H1 (cell line): ENCODE measurements around the gene FMOD. TPM values are rescaled to one million over a fixed set of nuclear protein-coding genes. Genes with fewer than 3 reads are reported as not detected.

Experiments used
- CTCF ChIA-PET: fragments of 300-600 bp; sonication (Branson Sonifier 250); formaldehyde crosslinking; loops from one replicate; lab custom pipeline; 2021; ENCODE audit not compliant: partially characterized antibody; lab: Charles Lee
- POLR2A ChIA-PET: fragments of 300-600 bp; sonication (Branson Sonifier 250); formaldehyde crosslinking; loops from one replicate; lab custom pipeline; 2021; ENCODE audit warnings: inconsistent platforms; ENCODE audit not compliant: partially characterized antibody; lab: Charles Lee
- DNase-seq, 2 experiments: peaks; one replicate each; pipeline versions ENCODE4 v3.0.0 to v3.0.0-alpha.2; 2010 to 2022; ENCODE audit warnings: low spot score in 2 of 2, low read depth in 1 of 2, mixed read lengths in 1 of 2
- FAIRE-seq: peaks from 2 replicates; lab custom pipeline; 2011; peaks lifted over from hg19 to GRCh38; lab: Jason Lieb, UNC
- H2AFZ ChIP-seq: 2 replicates; pipeline ENCODE4 v1.8.1; 2012; ENCODE audit warnings: low read length, inconsistent platforms
- H2AK5ac ChIP-seq: 2 replicates; pipeline ENCODE4 v1.6.1; 2013; ENCODE audit warnings: low read depth, low read length
- H2BK120ac ChIP-seq: replicated peaks from 2 replicates; pipeline ENCODE3; 2013; ENCODE audit warnings: low read depth, low read length, inconsistent platforms
- H2BK12ac ChIP-seq: 2 replicates; pipeline ENCODE4 v1.6.1; 2013; ENCODE audit warnings: low read depth, low read length
- H2BK15ac ChIP-seq: 2 replicates; pipeline ENCODE4 v1.6.1; 2013; ENCODE audit warnings: low read length
- H2BK20ac ChIP-seq: 2 replicates; pipeline ENCODE4 v1.6.1; 2013; ENCODE audit warnings: low read length
- H2BK5ac ChIP-seq: 2 replicates; pipeline ENCODE4 v1.6.1; 2013; ENCODE audit warnings: low read depth, low read length
- H3K14ac ChIP-seq: 2 replicates; pipeline ENCODE4 v1.6.1; 2013; ENCODE audit warnings: inconsistent platforms; ENCODE audit not compliant: insufficient read length
- H3K18ac ChIP-seq: 2 replicates; pipeline ENCODE4 v1.6.1; 2013; ENCODE audit warnings: low read length; ENCODE audit errors: extremely low read depth
- H3K23ac ChIP-seq: 2 replicates; pipeline ENCODE4 v1.6.1; 2013; ENCODE audit warnings: inconsistent platforms; ENCODE audit not compliant: insufficient read length
- H3K23me2 ChIP-seq: 2 replicates; pipeline ENCODE4 v1.6.1; 2013; ENCODE audit warnings: low read depth, low read length
- H3K27ac ChIP-seq: 2 replicates; pipeline ENCODE4 v1.6.1; 2011; ENCODE audit warnings: low read depth, low read length, inconsistent platforms
- H3K27me3 ChIP-seq, 4 experiments: replicated peaks in 1 of 4; 1 replicate in 1 of 4; 2 replicates in 3 of 4; pipeline versions ENCODE4 v1.6.1 to v1.8.1; 2011 to 2013; ENCODE audit warnings: low read length in 3 of 4, mild to moderate bottlenecking in 3 of 4, inconsistent platforms in 2 of 4, mixed read lengths in 2 of 4, moderate library complexity in 1 of 4; ENCODE audit not compliant: control insufficient read depth in 3 of 4, insufficient read depth in 3 of 4; ENCODE audit errors: extremely low read depth in 1 of 4
- H3K36me3 ChIP-seq, 4 experiments: 2 replicates each; pipeline versions ENCODE4 v1.6.1 to v1.8.1; 2011 to 2013; ENCODE audit warnings: mild to moderate bottlenecking in 4 of 4, low read length in 3 of 4, moderate library complexity in 2 of 4, control low read depth in 1 of 4, inconsistent platforms in 1 of 4; ENCODE audit not compliant: insufficient read depth in 4 of 4, control insufficient read depth in 2 of 4
- H3K4ac ChIP-seq: replicated peaks from 2 replicates; pipeline ENCODE3; 2013; ENCODE audit warnings: low read length, low read depth, mixed read lengths, inconsistent platforms; ENCODE audit not compliant: insufficient read length
- H3K4me1 ChIP-seq, 4 experiments: replicated peaks in 1 of 4; 1 replicate in 1 of 4; 2 replicates in 3 of 4; pipeline versions ENCODE4 v1.6.1 to v1.8.1; 2011 to 2013; ENCODE audit warnings: low read length in 3 of 4, inconsistent platforms in 2 of 4, mixed read lengths in 1 of 4; ENCODE audit not compliant: insufficient read depth in 4 of 4, control insufficient read depth in 3 of 4
- H3K4me2 ChIP-seq, 2 experiments: 2 replicates each; pipeline versions ENCODE4 v1.6.1 to v1.8.1; 2011 to 2013; ENCODE audit warnings: low read depth in 2 of 2, low read length in 2 of 2, control low read depth in 1 of 2, inconsistent platforms in 1 of 2, mild to moderate bottlenecking in 1 of 2; ENCODE audit not compliant: insufficient read depth in 1 of 2
- H3K4me3 ChIP-seq, 4 experiments: fragments of 200-600, 300-600 bp in 1 of 4; sonication (generic), shearing (Covaris generic), sonication (Bioruptor Twin) in 1 of 4; 2 replicates each; pipeline versions ENCODE4 v1.5.1 to v1.8.1; 2011 to 2016; ENCODE audit warnings: low read length in 4 of 4, low read depth in 3 of 4, control low read depth in 2 of 4, inconsistent platforms in 2 of 4, mild to moderate bottlenecking in 2 of 4, mixed read lengths in 1 of 4, moderate library complexity in 1 of 4; ENCODE audit not compliant: insufficient read depth in 2 of 4; ENCODE audit errors: extremely low read depth in 1 of 4
- H3K56ac ChIP-seq: replicated peaks from 2 replicates; pipeline ENCODE3; 2013; ENCODE audit warnings: low read depth, mild to moderate bottlenecking, mixed read lengths, low read length, inconsistent platforms; ENCODE audit not compliant: insufficient read length
- H3K79me1 ChIP-seq: 2 replicates; pipeline ENCODE4 v1.6.1; 2013; ENCODE audit warnings: low read depth, low read length, control low read depth
- H3K79me2 ChIP-seq, 2 experiments: 2 replicates each; pipeline versions ENCODE4 v1.6.1 to v1.8.1; 2012 to 2013; ENCODE audit warnings: low read length in 2 of 2, mild to moderate bottlenecking in 2 of 2, inconsistent platforms in 1 of 2; ENCODE audit not compliant: insufficient read depth in 2 of 2, control insufficient read depth in 1 of 2
- H3K9ac ChIP-seq, 4 experiments: replicated peaks in 1 of 4; 1 replicate in 1 of 4; 2 replicates in 3 of 4; pipeline versions ENCODE4 v1.6.1 to v1.8.1; 2011 to 2013; ENCODE audit warnings: low read depth in 3 of 4, low read length in 3 of 4, control low read depth in 2 of 4, mild to moderate bottlenecking in 2 of 4, moderate library complexity in 2 of 4, inconsistent platforms in 1 of 4; ENCODE audit errors: extremely low read depth in 1 of 4
- H3K9me3 ChIP-seq, 2 experiments: 2 replicates each; pipeline versions ENCODE4 v1.6.1 to v1.8.1; 2012 to 2013; ENCODE audit warnings: mild to moderate bottlenecking in 2 of 2, moderate library complexity in 2 of 2, control low read depth in 1 of 2, inconsistent platforms in 1 of 2, low read depth in 1 of 2, low read length in 1 of 2, mixed read lengths in 1 of 2; ENCODE audit not compliant: insufficient read depth in 2 of 2
- H4K20me1 ChIP-seq, 2 experiments: replicated peaks in 1 of 2; 2 replicates each; pipeline versions ENCODE3 to v1.8.1; 2011 to 2013; ENCODE audit warnings: inconsistent platforms in 2 of 2, low read length in 2 of 2, mild to moderate bottlenecking in 1 of 2; ENCODE audit not compliant: insufficient read depth in 2 of 2, control insufficient read depth in 1 of 2
- H4K5ac ChIP-seq: 2 replicates; pipeline ENCODE4 v1.6.1; 2013; ENCODE audit warnings: low read length, low read depth, mixed read lengths, inconsistent platforms; ENCODE audit not compliant: insufficient read length
- H4K8ac ChIP-seq: 2 replicates; pipeline ENCODE4 v1.8.0; 2013; ENCODE audit warnings: mild to moderate bottlenecking, moderate library complexity, low read length, inconsistent platforms; ENCODE audit not compliant: insufficient read depth; ENCODE audit errors: extremely low read depth
- H4K91ac ChIP-seq: replicated peaks from 2 replicates; pipeline ENCODE3; 2013; ENCODE audit warnings: low read length, mixed read lengths, inconsistent platforms; ENCODE audit not compliant: insufficient read length
- BRCA1 ChIP-seq: IDR thresholded peaks from 2 replicates; pipeline ENCODE4 v1.6.1; 2012; ENCODE audit warnings: low read depth, low read length, improper control_type of control experiment
- HDAC6 ChIP-seq: IDR thresholded peaks from one replicate; pipeline ENCODE4 v1.7.1; 2012; ENCODE audit warnings: low read depth, mild to moderate bottlenecking, inconsistent platforms, low read length, moderate library complexity
- JUN ChIP-seq: IDR thresholded peaks from 2 replicates; pipeline ENCODE4 v1.6.1; 2011; ENCODE audit warnings: low read depth, mild to moderate bottlenecking, improper control_type of control experiment, low read length
- KDM4A ChIP-seq: IDR thresholded peaks from one replicate; pipeline ENCODE4 v1.7.1; 2012; ENCODE audit warnings: low read depth, mild to moderate bottlenecking, moderate library complexity, low read length, inconsistent platforms; ENCODE audit not compliant: severe bottlenecking
- MAX ChIP-seq: IDR thresholded peaks from 2 replicates; pipeline ENCODE4 v1.6.1; 2012; ENCODE audit warnings: inconsistent platforms
- RXRA ChIP-seq: IDR thresholded peaks from 2 replicates; pipeline ENCODE4 v1.6.1; 2011; ENCODE audit warnings: low read depth, mild to moderate bottlenecking, low read length, moderate library complexity; ENCODE audit not compliant: insufficient read depth
- SIN3A ChIP-seq, 2 experiments: IDR thresholded peaks in 1 of 2; conservative IDR thresholded peaks in 1 of 2; 2 replicates each; pipeline ENCODE4 v1.6.1; 2011 to 2012; ENCODE audit warnings: low read length in 2 of 2, improper control_type of control experiment in 1 of 2, low read depth in 1 of 2, mild to moderate bottlenecking in 1 of 2
- WGBS, 2 experiments: shearing (Covaris generic) in 1 of 2; methylation state at CpG; one replicate each; pipeline versions ENCODE4 v1.1.6 to v1.1.7; 2013 to 2015; ENCODE audit warnings: low lambda C conversion rate in 2 of 2, mixed read lengths in 2 of 2, inconsistent platforms in 1 of 2, low coverage in 1 of 2, missing lambda C conversion rate in 1 of 2; ENCODE audit not compliant: insufficient replicate concordance in 2 of 2, insufficient coverage in 1 of 2, insufficient read length in 1 of 2; ENCODE audit errors: extremely low coverage in 1 of 2, missing lambda C conversion rate in 1 of 2; 5-methylcytosine and 5-hydroxymethylcytosine counted together
- polyA plus RNA-seq, 7 experiments: library from polyadenylated mRNA; depleted of rRNA in 3 of 7; stranded (reverse) in 5 of 7; unstranded in 2 of 7; fragments of >200 nt in 5 of 7; fragments of 200-250 nt in 2 of 7; gene quantifications; 1 replicate in 5 of 7; 2 replicates in 1 of 7; 4 replicates in 1 of 7; pipeline versions ENCODE4 v1.2.1 to v1.2.3, GENCODE V29; 2011 to 2013; ENCODE audit warnings: missing spikeins in 2 of 7, mixed read lengths in 2 of 7
- total RNA-seq: library from RNA; stranded (reverse); fragmentation: NEBNext Ultra II Directional; extraction: Animal tissue kit (Norgen Biotek cat#: 25700); gene quantifications from 2 replicates; pipeline ENCODE4 v1.2.1, GENCODE V29; 2021
- TF ChIP-seq, protein P1 (sequence below): IDR thresholded peaks from 2 replicates; pipeline ENCODE4 v1.6.1; 2012; ENCODE audit warnings: low read length, inconsistent platforms

The FMOD gene
- total and polyA plus RNA-seq, 2 of the 8 experiments (the other 6 are each of a cell fraction or from before 2014, with no cell fraction given): 0.17 to 0.32 TPM

DNA sequence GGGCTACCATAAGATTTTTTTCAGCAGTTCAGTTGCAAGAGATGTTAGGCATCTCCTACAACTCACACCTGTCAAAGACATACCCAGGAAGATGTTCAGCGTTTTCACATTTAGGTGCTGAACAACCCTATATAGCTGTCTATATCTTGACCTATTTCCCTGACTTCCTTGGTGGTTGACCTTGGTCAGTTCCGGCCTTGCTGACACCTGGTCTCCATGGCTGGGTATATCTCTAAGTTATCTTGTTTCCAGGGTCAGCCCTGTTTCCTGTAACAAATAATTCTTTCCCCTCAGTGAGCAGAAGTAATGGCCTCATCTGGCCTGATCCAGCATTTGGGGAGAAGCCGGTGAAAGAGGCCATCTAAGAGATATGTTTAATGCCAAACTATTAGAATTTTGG, 48.0 kb downstream of the FMOD start:
- no peak overlapping the region for H3K18ac ChIP-seq
- peaks cover 13% of the 10 kb centered on the region for H3K23me2 ChIP-seq
- no peak overlapping the region for H3K27ac ChIP-seq
- 91% methylated on average over 3 of the region's 3 CpGs; no CpG with 5 or more reads in 1 of the 2 experiments for WGBS, 2 experiments
- TF ChIP-seq BRCA1 (no peak), JUN (no peak), HDAC6 (no peak), KDM4A (no peak), SIN3A (conservative IDR thresholded peaks at IDR 0.05 in 1 of 2, IDR thresholded peaks at IDR 0.05 in 1 of 2; ENCODE audit: low read depth in 1 of 2, low read length in 2 of 2) (no peak), MAX (no peak), RXRA (no peak)
- TF ChIP-seq, protein P1, sequence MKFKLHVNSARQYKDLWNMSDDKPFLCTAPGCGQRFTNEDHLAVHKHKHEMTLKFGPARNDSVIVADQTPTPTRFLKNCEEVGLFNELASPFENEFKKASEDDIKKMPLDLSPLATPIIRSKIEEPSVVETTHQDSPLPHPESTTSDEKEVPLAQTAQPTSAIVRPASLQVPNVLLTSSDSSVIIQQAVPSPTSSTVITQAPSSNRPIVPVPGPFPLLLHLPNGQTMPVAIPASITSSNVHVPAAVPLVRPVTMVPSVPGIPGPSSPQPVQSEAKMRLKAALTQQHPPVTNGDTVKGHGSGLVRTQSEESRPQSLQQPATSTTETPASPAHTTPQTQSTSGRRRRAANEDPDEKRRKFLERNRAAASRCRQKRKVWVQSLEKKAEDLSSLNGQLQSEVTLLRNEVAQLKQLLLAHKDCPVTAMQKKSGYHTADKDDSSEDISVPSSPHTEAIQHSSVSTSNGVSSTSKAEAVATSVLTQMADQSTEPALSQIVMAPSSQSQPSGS: no peak
- CTCF ChIA-PET: no interaction called here
- no peaks in the 10 kb centered on the region for H3K36me3 ChIP-seq
- H3K56ac ChIP-seq: no peak overlapping the region
- H2BK20ac ChIP-seq: no peak overlapping the region
- no peak overlapping the region for H3K4me2 ChIP-seq
- H3K23ac ChIP-seq: no peak overlapping the region
- no peaks in the 10 kb centered on the region for H3K9me3 ChIP-seq
- H2BK120ac ChIP-seq: no peak overlapping the region
- DNase-seq: no peak
- no peak overlapping the region for H4K8ac ChIP-seq
- no peak overlapping the region for H4K91ac ChIP-seq
- no peak overlapping the region for H2BK12ac ChIP-seq
- no peak overlapping the region for H2AFZ ChIP-seq
- no peak overlapping the region for H3K9ac ChIP-seq
- POLR2A ChIA-PET: interaction anchor here (1.2 kb wide), 1 partner anchor 12 kb away, joined by 4 read pairs; no protein-coding TSS in a partner anchor
- no peak overlapping the region for H3K4ac ChIP-seq
- no peak overlapping the region for H2BK15ac ChIP-seq
- H3K14ac ChIP-seq: no peak overlapping the region
- H3K27me3 ChIP-seq: peaks cover 30 to 68% (median 57%) of the 10 kb centered on the region in 4 experiments
- peaks cover 4 to 24% (median 13%) of the 10 kb centered on the region in 4 experiments for H3K4me1 ChIP-seq
- H4K20me1 ChIP-seq: peaks cover 0 to 9% of the 10 kb centered on the region in 2 experiments
- H3K79me1 ChIP-seq: no peaks in the 10 kb centered on the region
- FAIRE-seq: no peak
- H2AK5ac ChIP-seq: no peak overlapping the region
- no peak overlapping the region for H2BK5ac ChIP-seq
- no peaks in the 10 kb centered on the region for H3K79me2 ChIP-seq
- H4K5ac ChIP-seq: no peak overlapping the region
- no peak overlapping the region for H3K4me3 ChIP-seq
